Left lung (tissue), 10 donors: Measurements from ENCODE around the gene KRTAP5-6. TPM values are rescaled to one million over a fixed set of nuclear protein-coding genes. Genes with fewer than 3 reads are reported as not detected.

ENCODE experiments used
- ATAC-seq: fragments of 200-7000 bp; cut with Tn5 transposase; one replicate; pipeline ENCODE4 v1.9.1; 2020; ENCODE audit warnings: moderate library complexity
- DNase-seq, 4 donors: peaks; one replicate each; pipeline ENCODE4 v3.0.0-alpha.2; 2013 to 2020
- H3K27ac ChIP-seq, 2 donors: fragments of 200-600 bp; sonication (generic) in 1 of 2; one replicate each; pipeline versions ENCODE4 v1.5.0 to v1.8.0; 2020 to 2021
- H3K27me3 ChIP-seq, 2 donors: fragments of 200-600 bp; sonication (generic) in 1 of 2; one replicate each; pipeline versions ENCODE4 v1.5.0 to v1.8.0; 2020 to 2021
- H3K36me3 ChIP-seq, 2 donors: fragments of 200-600 bp; sonication (generic) in 1 of 2; one replicate each; pipeline versions ENCODE4 v1.5.0 to v1.8.0; 2020 to 2021
- H3K4me1 ChIP-seq, 2 donors: fragments of 200-600 bp; one replicate each; pipeline ENCODE4 v1.8.0; 2021
- H3K4me3 ChIP-seq, 2 donors: fragments of 200-600 bp; sonication (generic) in 1 of 2; one replicate each; pipeline versions ENCODE4 v1.5.0 to v1.8.0; 2020 to 2021; ENCODE audit warnings: mild to moderate bottlenecking in 1 of 2
- H3K9me3 ChIP-seq, 2 donors: fragments of 200-600 bp; sonication (generic) in 1 of 2; one replicate each; pipeline versions ENCODE4 v1.5.0 to v1.8.0; 2020 to 2021
- CTCF ChIP-seq, 2 donors: fragments of 200-600 bp; sonication (generic) in 1 of 2; IDR thresholded peaks; one replicate each; pipeline versions ENCODE4 v1.5.0 to v1.8.0; 2021; ENCODE audit warnings: antibody characterized with exemption in 2 of 2
- intact Hi-C, 2 donors: fragments of 100-400 bp; cut with DNase I; formaldehyde crosslinking; loops; one replicate each; pipeline versions ENCODE4 v1.11.2 to v1.14.2; 2022
- polyA plus RNA-seq, 6 donors: library from polyadenylated mRNA; unstranded; fragments of 120-200 nt; gene quantifications; one replicate each; pipeline ENCODE4 v1.2.1, GENCODE V29; 2013; ENCODE audit not compliant: insufficient read length in 6 of 6
- total RNA-seq, 2 donors: library from RNA; stranded (reverse); fragmentation: NEBNext Ultra II Directional; extraction: Animal tissue kit (Norgen Biotek cat#: 25700); gene quantifications; one replicate each; pipeline ENCODE4 v1.2.1, GENCODE V29; 2021
- donor health status: DM: no; HTN: yes; CAD: no.
- donor health status: DM: no; HTN: no; CAD: no.

The KRTAP5-6 gene
- total and polyA plus RNA-seq, 8 donors, result not detected

GRCh38 chr11:1693327-1694063 lies 3.5 kb upstream of the KRTAP5-6 start:
- H3K36me3 ChIP-seq, result no peaks in the 10 kb centered on the region
- intact Hi-C loops, result loop anchor here in 1 of 2 donors (5.0 kb wide), 2 partner anchors 139 to 459 kb away; partner anchors contain the start of gene SYT8
- H3K4me3 ChIP-seq, result peak overlapping the region in 1 of 2 donors; percentile 20
- H3K27ac ChIP-seq, result no peak overlapping the region
- H3K4me1 ChIP-seq, result peaks cover 5 to 14% of the 10 kb centered on the region in 2 donors
- ATAC-seq, result peak; percentile 92
- H3K27me3 ChIP-seq, result peaks cover 0 to 33% of the 10 kb centered on the region in 2 donors
- peak; percentile 86 to 92 for TF ChIP-seq CTCF (IDR thresholded peaks at IDR 0.05)
- DNase-seq, result peak; percentile 67 to 98 (median 80)
- no peaks in the 10 kb centered on the region for H3K9me3 ChIP-seq

DNA sequence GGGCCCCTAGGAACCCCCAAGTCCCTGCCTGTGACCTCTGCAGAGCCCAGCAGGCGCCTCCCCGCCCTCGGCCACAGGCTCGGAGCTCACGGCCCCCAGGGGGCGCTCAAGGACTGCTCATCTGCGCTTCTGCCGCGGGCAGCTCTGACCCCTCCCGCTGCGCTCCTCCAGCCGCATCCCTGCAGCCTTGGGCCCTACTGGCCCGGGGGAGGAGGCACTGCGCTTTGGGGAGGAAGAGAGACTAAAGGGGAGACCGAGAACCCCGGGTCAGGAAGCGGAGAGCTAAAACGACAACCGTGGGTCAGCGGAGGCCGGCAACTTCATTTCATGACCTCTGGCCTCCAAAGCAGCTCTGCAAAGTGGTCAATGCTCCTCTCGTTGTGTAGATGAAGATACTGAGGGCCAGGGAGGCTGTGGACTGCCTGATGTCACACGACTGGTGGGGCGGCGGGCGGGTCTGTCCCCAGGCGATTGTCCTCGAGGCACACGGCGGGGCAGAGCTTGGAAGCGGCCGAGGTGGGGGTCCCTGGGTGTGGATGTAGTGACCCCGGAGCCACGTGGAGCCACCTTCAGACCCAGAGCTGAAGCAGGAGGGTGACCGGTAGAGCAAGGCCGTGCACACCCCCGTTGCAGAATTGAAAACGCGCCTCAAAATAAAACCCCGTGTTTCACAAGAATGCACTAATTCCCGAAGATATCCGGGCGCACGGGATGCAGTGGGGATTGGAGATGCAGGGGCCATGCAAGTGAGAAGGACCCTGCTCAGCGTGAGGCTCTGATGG lies 2.7 kb upstream of the KRTAP5-6 start:
- peak; percentile 91 to 99 for TF ChIP-seq CTCF (IDR thresholded peaks at IDR 0.05)
- peaks cover 0 to 28% of the 10 kb centered on the region in 2 donors for H3K27me3 ChIP-seq
- H3K4me1 ChIP-seq, result peaks cover 5 to 14% of the 10 kb centered on the region in 2 donors
- intact Hi-C loops, result loop anchor here in 1 of 2 donors (5.0 kb wide), 2 partner anchors 138 to 458 kb away; partner anchors contain the start of gene SYT8
- H3K4me3 ChIP-seq, result peak overlapping the region in 1 of 2 donors; percentile 20
- DNase-seq (peak; percentile 68 to 98 (median 87)), ATAC-seq (peak; percentile 99)
- no peaks in the 10 kb centered on the region for H3K9me3 ChIP-seq
- no peaks in the 10 kb centered on the region for H3K36me3 ChIP-seq
- H3K27ac ChIP-seq, result no peak overlapping the region

GRCh38 chr11:1694846-1695547 lies 2.0 kb upstream of the KRTAP5-6 start:
- peaks cover 5 to 14% of the 10 kb centered on the region in 2 donors for H3K4me1 ChIP-seq
- DNase-seq (peak in 1 of 4 donors; percentile 39), ATAC-seq (no peak)
- H3K27ac ChIP-seq, result no peak overlapping the region
- no peak overlapping the region for H3K4me3 ChIP-seq
- no peaks in the 10 kb centered on the region for H3K36me3 ChIP-seq
- H3K27me3 ChIP-seq, result peaks cover 0 to 28% of the 10 kb centered on the region in 2 donors
- TF ChIP-seq CTCF (IDR thresholded peaks at IDR 0.05), result no peak
- intact Hi-C loops, result loop anchor here in 1 of 2 donors (5.0 kb wide), 2 partner anchors 137 to 457 kb away; partner anchors contain the start of gene SYT8
- H3K9me3 ChIP-seq, result no peaks in the 10 kb centered on the region

DNA sequence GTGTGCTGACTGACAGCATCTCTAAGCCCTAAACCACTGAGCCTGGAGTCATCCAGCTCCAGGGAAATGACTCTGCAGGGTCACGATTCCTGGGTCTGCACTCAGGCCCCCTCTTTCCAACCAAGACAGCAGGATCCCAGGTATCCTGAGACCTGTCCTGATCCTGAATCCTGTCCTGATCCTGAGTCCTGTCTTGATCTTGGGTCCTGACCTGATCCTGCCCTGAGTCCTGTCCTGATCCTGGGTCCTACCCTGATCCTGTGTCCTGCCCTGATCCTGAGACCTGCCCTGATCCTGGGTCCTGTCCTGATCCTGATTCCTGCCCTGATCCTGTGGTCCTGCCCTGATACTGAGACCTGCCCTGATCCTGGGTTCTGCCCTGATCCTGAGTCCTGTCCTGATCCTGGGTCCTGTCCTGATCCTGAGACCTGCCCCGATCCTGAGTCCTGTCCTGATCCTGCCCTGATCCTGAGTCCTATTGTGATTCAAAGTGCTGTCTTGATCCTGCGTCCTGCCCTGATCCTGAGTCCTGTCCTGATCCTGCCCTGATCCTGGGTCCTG lies 1.4 kb upstream of the KRTAP5-6 start:
- Histone ChIP-seq H3K27ac (no peak overlapping the region), H3K36me3 (no peaks in the 10 kb centered on the region), H3K27me3 (peaks cover 0 to 31% of the 10 kb centered on the region in 2 donors), H3K4me3 (no peak overlapping the region), H3K9me3 (no peaks in the 10 kb centered on the region), H3K4me1 (peaks cover 5 to 14% of the 10 kb centered on the region in 2 donors)
- TF ChIP-seq CTCF (IDR thresholded peaks at IDR 0.05), result no peak
- intact Hi-C loops, result no loop called here
- no peak for DNase-seq
- no peak for ATAC-seq
